Hippocampal formation (tissue), 2 donors: ENCODE measurements around the gene MCM10.
A peak's percentile ranks its signal among the peaks of the same experiment; 100 is the strongest.
"Not testable (repeated sequence)": the region's sequence is repeated elsewhere in the genome, so short reads cannot be mapped to it uniquely, and the experiment has no call there.

Source experiments
- DNase-seq, 2 donors: peaks; one replicate each; lab custom pipeline; 2025; lab: John Stamatoyannopoulos, UW

Gene MCM10

GRCh38 chr10:13160934-13161856, at the start of gene MCM10:
MCM10 (plus strand) TSS chr10:13161558; CDS start chr10:13164203, 2,645 bp downstream.
- DNase-seq, result peak; percentile 98 to 99

DNA sequence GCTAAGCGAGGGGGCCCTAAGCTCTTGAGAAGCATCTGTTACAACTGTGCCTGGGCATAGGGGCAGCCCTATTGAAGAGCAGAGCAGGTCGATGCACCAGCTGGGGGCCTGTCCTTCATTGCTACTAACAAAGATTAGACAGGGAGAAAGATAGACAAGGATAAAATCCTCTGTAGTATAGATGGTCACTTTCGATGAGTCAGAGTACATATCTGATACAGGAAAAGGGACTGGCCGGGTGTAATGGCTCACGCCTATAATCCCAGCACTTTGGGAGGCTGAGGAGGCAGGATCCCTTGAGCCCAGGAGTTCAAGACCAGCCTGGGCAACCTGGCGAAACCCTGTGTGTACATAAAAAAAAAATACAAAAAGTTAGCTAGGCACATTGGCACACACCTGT, 47.8 kb upstream of the MCM10 start:
- no peak for DNase-seq

GRCh38 chr10:13115832-13116803, 45.2 kb upstream of the MCM10 start:
- DNase-seq, result no peak

DNA sequence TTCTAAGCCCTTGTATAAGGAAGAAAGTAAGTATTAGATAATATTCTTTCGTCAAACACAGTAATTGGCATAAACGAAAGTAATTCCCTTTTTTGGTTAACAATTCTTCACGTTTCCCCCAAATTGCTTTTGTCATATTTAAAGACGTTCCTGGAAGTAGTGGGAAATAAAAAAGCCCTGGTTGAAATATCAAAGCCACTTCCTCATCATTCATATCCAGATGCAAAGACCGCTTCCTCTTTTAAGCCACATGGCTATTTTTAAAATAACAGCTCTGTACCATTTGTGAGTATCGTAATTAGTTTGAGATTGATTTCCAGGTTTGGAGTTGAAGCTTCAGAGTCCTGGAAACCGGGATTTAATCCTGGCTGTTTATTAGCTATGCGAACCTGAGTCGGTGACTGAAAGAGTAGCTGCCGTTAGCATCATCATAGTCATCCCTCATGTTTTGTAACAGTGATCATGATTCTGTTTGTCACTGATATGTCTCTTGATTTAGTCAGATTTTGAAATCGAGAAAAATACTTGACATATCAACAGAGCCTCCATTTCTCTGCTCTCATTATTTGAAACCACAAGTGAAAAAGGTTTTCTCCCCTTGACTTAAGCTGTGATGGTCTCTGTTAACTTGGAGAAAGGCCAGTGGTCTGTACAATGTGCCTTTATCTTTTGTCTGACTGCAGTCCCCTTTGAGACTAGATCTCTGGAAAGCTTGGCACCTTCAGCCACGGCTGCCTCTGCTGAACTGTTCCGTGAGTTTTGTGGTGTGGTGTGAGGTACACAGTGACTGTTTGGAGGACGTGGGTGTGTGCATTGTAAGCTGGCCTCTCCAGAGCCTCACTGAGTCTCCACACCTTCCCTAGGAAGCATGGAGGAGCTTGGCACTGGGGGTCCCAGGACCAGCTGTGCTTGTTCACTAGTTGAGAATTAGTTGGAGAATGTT, 43.2 kb upstream of the MCM10 start:
- DNase-seq, result peak in 1 of 2 donors; percentile 3

DNA sequence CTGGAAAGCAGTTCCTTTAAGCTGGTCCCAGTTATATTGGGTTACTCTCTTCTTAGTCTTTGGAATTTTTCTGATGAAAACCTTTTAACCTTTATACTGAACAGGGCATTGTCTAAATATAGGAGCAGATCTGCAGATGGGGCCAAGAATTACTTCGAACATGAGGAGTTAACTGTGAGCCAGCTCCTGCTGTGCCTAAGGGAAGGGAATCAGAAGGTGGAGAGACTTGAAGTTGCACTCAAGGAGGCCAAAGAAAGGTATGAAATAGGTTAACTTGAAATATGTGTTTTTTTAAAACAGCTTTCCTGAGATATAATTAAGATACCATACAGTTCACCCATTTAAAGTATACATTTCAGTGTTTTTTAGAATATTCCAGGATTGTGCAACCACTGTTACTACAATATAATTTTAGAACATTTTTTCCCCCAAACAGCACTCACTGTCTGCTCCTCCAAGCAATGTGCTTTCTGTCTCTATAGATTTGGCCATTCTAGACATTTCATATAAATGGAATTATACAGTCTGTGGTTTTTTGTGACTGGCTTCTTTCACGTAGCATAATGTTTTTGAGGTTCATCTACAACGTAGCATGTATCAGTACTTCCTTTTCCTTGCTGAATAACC, 42.5 kb upstream of the MCM10 start:
- DNase-seq, result no peak

- no peak for DNase-seq
Measured at GRCh38 chr10:13120786-13121499, 40.4 kb upstream of the MCM10 start.

GRCh38 chr10:13121500-13121854, 39.9 kb upstream of the MCM10 start:
- no peak for DNase-seq

GRCh38 chr10:13136651-13137050, 24.7 kb upstream of the MCM10 start:
- DNase-seq, result no peak

DNA sequence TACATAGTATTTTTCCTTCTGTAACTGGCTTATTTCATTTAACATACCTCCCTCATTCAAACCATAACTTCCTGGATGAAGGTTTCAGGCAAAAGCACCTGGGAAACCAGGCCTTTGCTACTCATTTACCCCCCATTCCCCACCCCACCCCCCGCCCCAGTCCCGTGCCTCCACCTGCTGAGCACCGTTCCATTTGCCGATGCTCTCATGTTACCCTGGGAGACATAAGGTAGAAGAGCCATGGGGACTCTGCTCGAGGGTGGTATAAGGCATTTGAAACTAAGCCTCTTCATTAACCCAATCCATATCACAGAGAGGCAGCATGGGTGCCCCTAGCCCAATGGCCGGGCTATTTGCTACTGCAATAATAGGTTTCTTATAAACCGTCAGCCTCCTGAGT, 22.2 kb upstream of the MCM10 start:
- DNase-seq, result no peak

DNA sequence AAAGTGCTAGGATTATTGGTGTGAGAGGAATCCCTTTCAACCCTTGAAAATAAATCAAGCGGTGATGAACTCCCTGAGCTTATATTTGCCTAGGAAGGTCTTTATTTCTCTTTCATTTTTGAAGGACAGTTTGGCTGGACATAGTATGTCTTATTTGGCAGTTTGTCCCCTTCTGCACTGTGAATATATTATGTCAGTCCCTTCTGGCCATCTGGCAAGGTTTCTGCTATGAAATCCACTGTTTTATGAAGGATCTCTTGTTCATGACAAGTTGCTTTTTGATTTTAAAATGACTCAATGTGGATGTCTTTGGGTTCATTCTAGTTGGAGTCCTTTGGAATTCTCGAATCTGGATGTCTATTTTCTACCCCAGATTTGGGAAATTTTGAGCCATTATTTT, 21.7 kb upstream of the MCM10 start:
- no peak for DNase-seq

- no peak for DNase-seq
Measured at GRCh38 chr10:13140627-13141190, 20.6 kb upstream of the MCM10 start.

DNA sequence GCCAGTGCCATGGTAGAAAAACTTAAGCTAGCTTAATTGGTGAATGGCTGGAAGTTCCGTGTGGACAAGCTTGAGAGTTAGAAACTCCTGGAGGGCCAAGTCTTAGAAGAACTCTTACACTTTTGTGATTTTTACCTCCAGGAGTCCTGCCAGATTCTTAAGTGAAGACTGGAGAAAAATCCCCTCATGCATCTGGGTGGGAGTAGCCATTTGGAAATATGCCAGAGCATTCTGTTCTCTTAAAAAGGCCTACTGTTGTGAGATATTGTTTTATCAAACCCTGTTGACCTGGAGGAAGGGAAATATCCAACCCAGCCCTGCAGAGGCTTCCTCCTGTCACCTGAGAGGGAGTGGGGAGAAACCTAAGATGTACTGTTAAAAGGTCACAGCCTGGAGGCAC, 17.6 kb upstream of the MCM10 start:
- DNase-seq, result no peak

DNA sequence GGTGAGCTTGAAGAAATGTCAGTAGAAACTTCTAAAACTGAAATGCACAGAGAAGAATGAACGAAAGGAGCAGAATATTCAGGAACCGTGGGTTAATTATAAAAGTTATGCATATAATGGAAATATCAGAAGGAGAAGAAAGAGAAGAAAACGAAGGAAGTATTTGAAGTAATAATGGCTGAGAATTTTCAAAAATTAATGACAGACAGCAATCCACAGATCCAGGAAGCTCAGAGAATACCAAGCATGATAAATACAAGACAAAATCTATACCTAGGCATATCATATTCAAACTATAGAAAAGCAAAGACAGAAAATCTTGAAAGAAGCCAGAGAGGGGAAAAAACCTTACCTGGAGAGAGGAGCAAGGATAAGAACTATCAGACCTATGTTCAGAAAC, 16.5 kb upstream of the MCM10 start:
- DNase-seq, result no peak

GRCh38 chr10:13146379-13146778, 15.0 kb upstream of the MCM10 start:
- DNase-seq, result no peak

- no peak for DNase-seq
Measured at GRCh38 chr10:13147161-13147560, 14.2 kb upstream of the MCM10 start.

- DNase-seq, result no peak
Measured at GRCh38 chr10:13152296-13152695, 9.1 kb upstream of the MCM10 start.

GRCh38 chr10:13155860-13156259, 5.5 kb upstream of the MCM10 start:
- DNase-seq, result not testable (repeated sequence)

DNA sequence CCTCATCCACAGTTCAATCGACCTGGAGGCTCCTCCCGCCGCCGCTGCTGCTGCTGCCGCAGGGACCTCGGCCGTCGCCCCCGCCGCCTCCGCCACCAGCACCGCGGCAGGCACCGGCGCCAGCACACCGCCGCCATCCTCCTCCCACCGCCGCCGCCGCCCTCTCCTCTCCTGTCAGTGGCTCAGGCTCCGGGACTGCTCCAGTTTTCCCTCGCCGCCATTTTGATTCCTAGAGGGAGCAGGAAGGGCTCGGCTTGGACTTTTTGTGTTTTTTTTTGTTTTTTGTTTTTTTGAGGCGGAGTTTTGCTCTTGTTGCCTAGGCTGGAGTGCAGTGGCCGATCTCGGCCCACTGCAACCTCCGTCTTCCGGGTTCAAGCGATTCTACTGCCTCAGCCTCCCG, 3.0 kb upstream of the MCM10 start:
- no peak for DNase-seq

GRCh38 chr10:13161857-13162271, 506 bp downstream of the MCM10 start:
- DNase-seq, result no peak

GRCh38 chr10:13163859-13164258, 2.5 kb downstream of the MCM10 start:
- DNase-seq, result no peak
